GM12873 (cell line): ENCODE measurements around the gene MUC5B.

Source experiments
- CTCF ChIP-seq: IDR thresholded peaks from 2 replicates; pipeline ENCODE4 v1.5.1; 2012; ENCODE audit warnings: low read depth, mild to moderate bottlenecking, moderate library complexity, low read length, control low read depth; ENCODE audit not compliant: insufficient read depth; ENCODE audit errors: missing control alignments

Gene MUC5B

GRCh38 chr11:1239596-1240205, 16.8 kb downstream of the MUC5B start:
- TF ChIP-seq CTCF, result no peak

- TF ChIP-seq CTCF, result no peak
Measured at GRCh38 chr11:1240771-1241170, 17.9 kb downstream of the MUC5B start.

GRCh38 chr11:1241706-1242105, 18.8 kb downstream of the MUC5B start:
- no peak for TF ChIP-seq CTCF

GRCh38 chr11:1242289-1242688, 19.4 kb downstream of the MUC5B start:
- no peak for TF ChIP-seq CTCF

GRCh38 chr11:1251236-1251770, 28.4 kb downstream of the MUC5B start:
- TF ChIP-seq CTCF, result no peak

- TF ChIP-seq CTCF, result no peak
Measured at GRCh38 chr11:1252371-1253102, 29.7 kb downstream of the MUC5B start.

GRCh38 chr11:1253103-1253485, 30.2 kb downstream of the MUC5B start:
- TF ChIP-seq CTCF, result no peak
